ENCODE results near the gene DENND2C. TPM values are rescaled to one million over a fixed set of nuclear protein-coding genes. Genes with fewer than 3 reads are reported as not detected.

DENND2C gene
- total RNA-seq, 1 donor from 2014 or later: 0.12 TPM

DNA sequence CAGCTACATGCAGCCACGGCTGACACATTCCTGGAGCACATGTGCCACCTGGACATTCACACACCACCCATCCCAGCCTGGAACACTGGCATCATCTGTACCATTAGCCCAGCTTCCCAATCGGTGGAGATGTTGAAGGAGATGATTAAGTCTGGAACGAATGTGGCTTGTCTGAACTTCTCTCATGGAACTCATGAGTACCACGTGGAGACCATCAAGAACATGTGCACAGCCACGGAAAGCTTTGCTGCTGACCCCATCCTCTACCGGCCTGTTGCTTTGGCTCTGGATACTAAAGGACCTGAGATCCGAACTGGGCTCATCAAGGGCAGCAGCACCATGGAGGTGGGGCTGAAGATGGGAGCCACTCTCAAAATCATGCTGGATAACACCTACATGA is 133.8 kb downstream of the DENND2C start:
- intact Hi-C loops (cut with micrococcal nuclease): no loop called here
- DNase-seq: no peak
- H3K27me3 Mint-ChIP-seq: peaks cover 4% of the 10 kb centered on the region
- no peak overlapping the region for H3K27ac Mint-ChIP-seq
- H3K4me1 Mint-ChIP-seq: no peaks in the 10 kb centered on the region
- no peak overlapping the region for H3K4me3 Mint-ChIP-seq
- H3K9me3 Mint-ChIP-seq: no peaks in the 10 kb centered on the region
- no peaks in the 10 kb centered on the region for H3K36me3 Mint-ChIP-seq (ENCODE audit: low read depth)

DNA sequence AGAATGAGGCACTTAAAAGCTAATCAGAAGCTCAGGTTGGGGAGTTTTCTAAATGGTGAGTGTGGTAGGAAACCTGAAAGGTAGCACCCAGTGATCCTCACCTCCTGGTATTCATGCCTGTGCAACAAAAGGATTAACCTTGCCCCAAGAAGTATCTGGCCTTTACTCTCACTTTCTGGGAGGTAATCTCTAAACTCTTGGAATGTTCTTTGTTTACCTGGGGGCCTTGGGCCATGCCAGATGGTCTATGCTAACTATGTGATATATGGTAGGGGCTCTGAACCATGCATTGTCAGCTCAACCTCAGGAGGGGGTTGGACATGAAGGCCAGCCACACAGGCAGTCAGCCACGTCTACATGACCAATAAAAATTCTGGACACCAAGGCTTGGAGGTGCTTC is 134.4 kb downstream of the DENND2C start:
- Mint-ChIP-seq H3K36me3 (ENCODE audit: low read depth) (no peaks in the 10 kb centered on the region), H3K27ac (no peak overlapping the region), H3K4me3 (no peak overlapping the region), H3K27me3 (peaks cover 2% of the 10 kb centered on the region), H3K4me1 (no peaks in the 10 kb centered on the region), H3K9me3 (no peaks in the 10 kb centered on the region)
- intact Hi-C loops (cut with micrococcal nuclease): no loop called here
- no peak for DNase-seq

Other genes starting within 250 kb of the DENND2C start
- gene TRIM33, start 158.8 kb downstream of the DENND2C start, total RNA-seq: 37.7 and 39.7 TPM in 2 replicates
- 63.5 and 64.0 TPM in 2 replicates for gene BCAS2, start 88.4 kb downstream of the DENND2C start, total RNA-seq
- gene AMPD1, start 25.5 kb upstream of the DENND2C start, total RNA-seq: not detected in 2 replicates
- gene NRAS, start 46.7 kb upstream of the DENND2C start, total RNA-seq: 60.7 and 61.4 TPM in 2 replicates
- gene CSDE1, start 87.9 kb upstream of the DENND2C start, total RNA-seq: 418 and 419 TPM in 2 replicates
- gene SIKE1, start 110.6 kb upstream of the DENND2C start, total RNA-seq: 64.4 and 65.8 TPM in 2 replicates
- gene SYCP1, start 184.8 kb upstream of the DENND2C start, total RNA-seq: not detected in 2 replicates

Data from activated CD4-positive, alpha-beta T cell treated with anti-CD3 and anti-CD28 coated beads, Interleukin-2, amount 10 ng/mL, durations not matched to agents 24 days and 14 days (primary cell).